ENCODE measurements around the gene PRDM5.

Gene PRDM5

GRCh38 chr4:120903419-120903818, 19.1 kb downstream of the PRDM5 start:
- H3K9ac ChIP-seq (ENCODE audit: low read depth, low read length): no peak overlapping the region
- peaks cover 38% of the 10 kb centered on the region for H3K36me3 ChIP-seq (ENCODE audit: control insufficient read depth, insufficient read depth, low read length)
- H3K9me3 ChIP-seq (ENCODE audit: control insufficient read depth, insufficient read depth, low read length): no peaks in the 10 kb centered on the region
- no peaks in the 10 kb centered on the region for H3K27me3 ChIP-seq (ENCODE audit: control insufficient read depth, insufficient read depth, low read length)
- H3K4me3 ChIP-seq (ENCODE audit: low read depth, low read length): no peak overlapping the region
- no peaks in the 10 kb centered on the region for H3K4me1 ChIP-seq (ENCODE audit: control insufficient read depth, insufficient read depth, low read length)
- no peak overlapping the region for H3K27ac ChIP-seq (ENCODE audit: low read depth, low read length)

- Histone ChIP-seq H3K36me3 (ENCODE audit: control insufficient read depth, insufficient read depth, low read length) (peaks cover 38% of the 10 kb centered on the region), H3K27me3 (ENCODE audit: control insufficient read depth, insufficient read depth, low read length) (no peaks in the 10 kb centered on the region), H3K9ac (ENCODE audit: low read depth, low read length) (no peak overlapping the region), H3K4me1 (ENCODE audit: control insufficient read depth, insufficient read depth, low read length) (no peaks in the 10 kb centered on the region), H3K4me3 (ENCODE audit: low read depth, low read length) (no peak overlapping the region), H3K9me3 (ENCODE audit: control insufficient read depth, insufficient read depth, low read length) (no peaks in the 10 kb centered on the region), H3K27ac (ENCODE audit: low read depth, low read length) (no peak overlapping the region)
Measured at GRCh38 chr4:120902925-120903324, 19.6 kb downstream of the PRDM5 start.

- no peak overlapping the region for H3K4me3 ChIP-seq (ENCODE audit: low read depth, low read length)
- H3K9ac ChIP-seq (ENCODE audit: low read depth, low read length): no peak overlapping the region
- no peaks in the 10 kb centered on the region for H3K4me1 ChIP-seq (ENCODE audit: control insufficient read depth, insufficient read depth, low read length)
- H3K36me3 ChIP-seq (ENCODE audit: control insufficient read depth, insufficient read depth, low read length): peaks cover 38% of the 10 kb centered on the region
- H3K9me3 ChIP-seq (ENCODE audit: control insufficient read depth, insufficient read depth, low read length): no peaks in the 10 kb centered on the region
- H3K27ac ChIP-seq (ENCODE audit: low read depth, low read length): no peak overlapping the region
- no peaks in the 10 kb centered on the region for H3K27me3 ChIP-seq (ENCODE audit: control insufficient read depth, insufficient read depth, low read length)
Measured at GRCh38 chr4:120901731-120902130, 20.8 kb downstream of the PRDM5 start.

DNA sequence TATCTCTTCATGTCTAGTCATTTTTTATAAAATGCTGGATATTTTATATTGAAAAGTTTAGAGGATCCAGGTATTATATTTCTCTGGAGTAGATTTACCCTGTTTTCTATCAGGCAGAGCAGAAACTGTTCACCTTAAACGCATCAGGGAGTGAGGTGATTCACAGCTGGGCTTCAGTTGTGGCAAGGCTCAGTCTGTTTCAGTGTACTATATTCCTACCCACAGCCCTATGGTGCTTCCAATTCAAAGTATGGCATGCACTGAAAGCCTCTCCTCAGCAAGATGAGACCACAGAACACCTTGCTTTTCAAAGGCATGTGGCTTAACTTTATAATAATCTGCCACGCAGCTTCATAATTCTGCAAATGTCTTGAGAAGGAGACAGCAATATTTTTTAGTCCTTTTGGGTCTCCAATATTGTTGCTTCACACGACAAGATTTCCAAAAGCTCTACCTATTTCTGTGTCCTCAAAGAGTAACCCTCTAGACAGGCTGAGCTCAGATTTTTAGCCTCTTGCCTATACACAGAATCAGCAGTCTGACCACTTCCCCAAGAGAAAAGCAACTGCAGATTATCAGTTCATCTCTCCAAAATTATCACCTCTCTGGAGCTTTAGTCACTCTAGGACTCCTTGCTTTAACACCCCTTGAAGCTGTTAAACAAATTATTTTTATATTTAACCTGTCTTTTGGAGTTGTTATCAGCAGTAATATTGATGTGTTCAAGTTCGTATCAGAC, 24.4 kb downstream of the PRDM5 start:
- no peak overlapping the region for H3K4me3 ChIP-seq (ENCODE audit: low read depth, low read length)
- H3K27me3 ChIP-seq (ENCODE audit: control insufficient read depth, insufficient read depth, low read length): no peaks in the 10 kb centered on the region
- peaks cover 16% of the 10 kb centered on the region; the same call in 1 of the 2 replicates for H3K36me3 ChIP-seq (ENCODE audit: control insufficient read depth, insufficient read depth, low read length)
- H3K27ac ChIP-seq (ENCODE audit: low read depth, low read length): no peak overlapping the region
- no peaks in the 10 kb centered on the region for H3K4me1 ChIP-seq (ENCODE audit: control insufficient read depth, insufficient read depth, low read length)
- no peaks in the 10 kb centered on the region for H3K9me3 ChIP-seq (ENCODE audit: control insufficient read depth, insufficient read depth, low read length)
- H3K9ac ChIP-seq (ENCODE audit: low read depth, low read length): no peak overlapping the region

DNA sequence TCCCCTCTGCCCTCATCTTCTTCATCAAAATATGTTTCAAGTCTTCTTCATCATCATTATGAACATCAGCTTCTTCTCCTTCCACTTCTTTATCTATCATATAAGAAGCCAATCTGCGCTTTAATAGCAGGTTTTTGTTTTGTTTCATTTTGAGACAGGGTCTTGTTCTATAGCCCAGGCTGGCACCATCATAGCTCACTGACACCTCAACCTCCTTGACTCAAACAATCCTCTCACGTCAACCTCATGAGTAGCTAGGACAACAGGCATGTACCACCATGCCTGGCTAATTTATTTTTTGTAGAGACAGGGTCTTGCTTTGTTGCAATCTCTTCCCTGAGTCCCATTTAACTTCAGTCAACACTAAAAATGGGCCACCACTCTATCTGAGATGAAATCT, 27.0 kb downstream of the PRDM5 start:
- no peak overlapping the region for H3K9ac ChIP-seq (ENCODE audit: low read depth, low read length)
- no peak overlapping the region for H3K4me3 ChIP-seq (ENCODE audit: low read depth, low read length)

GRCh38 chr4:120893314-120893713, 29.2 kb downstream of the PRDM5 start:
- Histone ChIP-seq H3K4me1 (ENCODE audit: control insufficient read depth, insufficient read depth, low read length) (no peaks in the 10 kb centered on the region), H3K36me3 (ENCODE audit: control insufficient read depth, insufficient read depth, low read length) (no peaks in the 10 kb centered on the region), H3K9ac (ENCODE audit: low read depth, low read length) (no peak overlapping the region), H3K9me3 (ENCODE audit: control insufficient read depth, insufficient read depth, low read length) (no peaks in the 10 kb centered on the region), H3K27ac (ENCODE audit: low read depth, low read length) (no peak overlapping the region), H3K27me3 (ENCODE audit: control insufficient read depth, insufficient read depth, low read length) (no peaks in the 10 kb centered on the region), H3K4me3 (ENCODE audit: low read depth, low read length) (no peak overlapping the region)

More for the DNA sequence above, 27.0 kb downstream of the PRDM5 start:
- no peaks in the 10 kb centered on the region for H3K4me1 ChIP-seq (ENCODE audit: control insufficient read depth, insufficient read depth, low read length)
- no peak overlapping the region for H3K27ac ChIP-seq (ENCODE audit: low read depth, low read length)
- no peaks in the 10 kb centered on the region for H3K9me3 ChIP-seq (ENCODE audit: control insufficient read depth, insufficient read depth, low read length)
- H3K27me3 ChIP-seq (ENCODE audit: control insufficient read depth, insufficient read depth, low read length): no peaks in the 10 kb centered on the region
- 0 out of 2 replicates have a peak, but pooled peaks cover 5% of the 10 kb centered on the region for H3K36me3 ChIP-seq (ENCODE audit: control insufficient read depth, insufficient read depth, low read length)

- Histone ChIP-seq H3K9ac (ENCODE audit: low read depth, low read length) (no peak overlapping the region), H3K4me3 (ENCODE audit: low read depth, low read length) (no peak overlapping the region), H3K27me3 (ENCODE audit: control insufficient read depth, insufficient read depth, low read length) (no peaks in the 10 kb centered on the region), H3K36me3 (ENCODE audit: control insufficient read depth, insufficient read depth, low read length) (no peaks in the 10 kb centered on the region; the same call in 1 of the 2 replicates), H3K4me1 (ENCODE audit: control insufficient read depth, insufficient read depth, low read length) (no peaks in the 10 kb centered on the region), H3K27ac (ENCODE audit: low read depth, low read length) (no peak overlapping the region), H3K9me3 (ENCODE audit: control insufficient read depth, insufficient read depth, low read length) (no peaks in the 10 kb centered on the region)
Measured at GRCh38 chr4:120886191-120886590, 36.3 kb downstream of the PRDM5 start.

GRCh38 chr4:120881846-120882245, 40.7 kb downstream of the PRDM5 start:
- Histone ChIP-seq H3K4me1 (ENCODE audit: control insufficient read depth, insufficient read depth, low read length) (no peaks in the 10 kb centered on the region), H3K4me3 (ENCODE audit: low read depth, low read length) (no peak overlapping the region), H3K27ac (ENCODE audit: low read depth, low read length) (no peak overlapping the region), H3K27me3 (ENCODE audit: control insufficient read depth, insufficient read depth, low read length) (no peaks in the 10 kb centered on the region), H3K9ac (ENCODE audit: low read depth, low read length) (no peak overlapping the region), H3K36me3 (ENCODE audit: control insufficient read depth, insufficient read depth, low read length) (no peaks in the 10 kb centered on the region; the same call in 1 of the 2 replicates), H3K9me3 (ENCODE audit: control insufficient read depth, insufficient read depth, low read length) (no peaks in the 10 kb centered on the region)

GRCh38 chr4:120881351-120881750, 41.2 kb downstream of the PRDM5 start:
- Histone ChIP-seq H3K4me3 (ENCODE audit: low read depth, low read length) (no peak overlapping the region), H3K36me3 (ENCODE audit: control insufficient read depth, insufficient read depth, low read length) (no peaks in the 10 kb centered on the region; the same call in 1 of the 2 replicates), H3K27me3 (ENCODE audit: control insufficient read depth, insufficient read depth, low read length) (no peaks in the 10 kb centered on the region), H3K9me3 (ENCODE audit: control insufficient read depth, insufficient read depth, low read length) (no peaks in the 10 kb centered on the region), H3K9ac (ENCODE audit: low read depth, low read length) (no peak overlapping the region), H3K27ac (ENCODE audit: low read depth, low read length) (no peak overlapping the region), H3K4me1 (ENCODE audit: control insufficient read depth, insufficient read depth, low read length) (no peaks in the 10 kb centered on the region)

- no peak overlapping the region for H3K9ac ChIP-seq (ENCODE audit: low read depth, low read length)
Measured at GRCh38 chr4:120877021-120877420, 45.5 kb downstream of the PRDM5 start.

DNA sequence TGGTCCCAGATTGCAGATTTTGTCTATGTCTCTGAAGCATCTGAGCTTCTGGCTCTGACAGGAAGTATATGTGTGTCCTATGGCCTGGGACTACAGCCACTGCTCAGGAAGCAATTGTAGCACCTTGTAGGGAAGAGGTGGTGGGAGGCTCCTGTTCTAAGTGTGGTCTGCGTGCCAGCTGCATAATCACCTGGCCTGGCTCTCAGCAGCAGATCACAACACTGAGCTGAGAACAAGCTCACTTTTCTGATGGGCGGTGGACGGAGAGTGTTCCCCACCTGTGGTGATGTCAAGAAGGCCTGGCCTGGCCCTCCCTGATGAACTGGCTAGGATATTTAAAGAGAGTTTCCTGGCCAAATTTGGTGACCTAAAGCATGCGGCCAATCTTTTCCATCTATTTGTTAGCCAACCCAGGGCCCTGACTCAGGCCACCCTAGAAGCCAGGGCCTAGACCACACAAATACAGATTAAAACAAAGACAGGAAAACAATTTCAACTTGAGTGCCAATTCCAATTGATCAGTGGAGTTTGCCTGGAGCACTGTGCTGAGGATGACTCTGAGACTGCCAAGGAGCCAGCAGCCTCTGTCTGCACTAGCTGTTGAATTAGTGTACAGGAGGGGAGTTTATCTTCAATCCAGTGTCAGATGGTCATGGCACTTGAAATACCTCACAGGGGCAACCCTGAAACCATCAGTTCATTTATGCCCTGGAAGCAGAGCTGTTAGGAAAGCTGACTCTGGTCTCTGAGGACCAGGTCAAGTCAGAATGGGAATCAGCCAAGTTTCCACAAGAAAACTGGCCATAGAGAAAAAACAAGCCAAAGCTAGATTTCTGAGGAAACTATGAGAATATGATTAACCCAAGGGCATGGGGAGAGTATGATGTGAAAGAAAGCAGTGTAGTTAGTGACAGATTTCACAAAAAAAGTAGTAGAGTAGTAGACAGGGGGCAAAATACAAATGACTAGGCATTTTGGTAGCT, 47.4 kb downstream of the PRDM5 start:
- no peak overlapping the region for H3K4me3 ChIP-seq (ENCODE audit: low read depth, low read length)
- no peaks in the 10 kb centered on the region for H3K9me3 ChIP-seq (ENCODE audit: control insufficient read depth, insufficient read depth, low read length)
- H3K9ac ChIP-seq (ENCODE audit: low read depth, low read length): no peak overlapping the region
- no peaks in the 10 kb centered on the region for H3K36me3 ChIP-seq (ENCODE audit: control insufficient read depth, insufficient read depth, low read length)
- H3K4me1 ChIP-seq (ENCODE audit: control insufficient read depth, insufficient read depth, low read length): peaks cover 13% of the 10 kb centered on the region
- H3K27me3 ChIP-seq (ENCODE audit: control insufficient read depth, insufficient read depth, low read length): no peaks in the 10 kb centered on the region
- no peak overlapping the region for H3K27ac ChIP-seq (ENCODE audit: low read depth, low read length)

More at GRCh38 chr4:120877021-120877420, 45.5 kb downstream of the PRDM5 start:
- Histone ChIP-seq H3K36me3 (ENCODE audit: control insufficient read depth, insufficient read depth, low read length) (no peaks in the 10 kb centered on the region; the same call in 1 of the 2 replicates), H3K4me1 (ENCODE audit: control insufficient read depth, insufficient read depth, low read length) (peaks cover 5% of the 10 kb centered on the region; the same call in 1 of the 2 replicates), H3K27me3 (ENCODE audit: control insufficient read depth, insufficient read depth, low read length) (no peaks in the 10 kb centered on the region), H3K27ac (ENCODE audit: low read depth, low read length) (no peak overlapping the region), H3K9me3 (ENCODE audit: control insufficient read depth, insufficient read depth, low read length) (no peaks in the 10 kb centered on the region), H3K4me3 (ENCODE audit: low read depth, low read length) (no peak overlapping the region)
